ENCODE results near the gene KMT5C.

The KMT5C gene

DNA sequence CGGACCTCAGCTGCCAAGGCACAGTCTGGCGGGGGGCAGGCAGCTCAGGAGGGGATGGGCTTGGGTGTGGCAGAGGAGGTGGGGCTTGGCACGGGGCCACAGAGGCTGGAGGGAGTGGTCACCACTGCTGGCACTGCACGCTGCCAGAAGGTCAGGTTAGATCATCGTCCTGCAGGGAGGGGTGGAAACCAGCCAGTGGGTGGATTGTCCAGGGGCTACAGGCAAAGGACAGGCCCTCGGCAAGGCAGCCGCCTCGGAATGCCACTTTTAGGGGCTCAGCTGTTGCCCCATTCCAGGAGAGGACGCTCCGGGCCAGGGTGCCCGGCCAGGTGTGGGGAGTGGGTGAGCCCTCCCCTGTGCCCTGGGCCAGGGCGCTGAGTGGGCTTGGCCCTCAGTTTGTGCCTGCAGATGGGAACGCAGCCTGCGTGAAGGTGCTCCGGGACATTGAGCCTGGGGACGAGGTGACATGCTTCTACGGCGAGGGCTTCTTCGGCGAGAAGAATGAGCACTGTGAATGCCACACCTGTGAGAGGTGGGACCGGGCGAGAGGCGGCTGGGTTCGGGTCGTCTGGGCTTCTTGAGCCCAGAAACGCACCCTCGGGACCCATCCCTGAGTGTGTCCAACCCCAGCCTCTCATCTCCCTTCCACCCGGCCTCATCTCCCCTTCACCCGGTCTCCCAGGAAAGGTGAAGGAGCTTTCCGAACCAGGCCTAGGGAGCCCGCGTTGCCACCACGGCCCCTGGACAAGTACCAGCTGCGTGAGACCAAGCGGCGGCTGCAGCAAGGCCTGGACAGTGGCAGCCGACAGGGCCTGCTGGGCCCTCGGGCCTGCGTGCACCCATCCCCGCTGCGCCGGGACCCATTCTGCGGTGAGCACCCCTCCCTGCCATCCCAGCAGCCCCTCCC is 6.4 kb downstream of the KMT5C start:
- DNase-seq (ENCODE audit: extremely low spot score, insufficient read length, low read depth) (no peak), FAIRE-seq (no peak)

DNA sequence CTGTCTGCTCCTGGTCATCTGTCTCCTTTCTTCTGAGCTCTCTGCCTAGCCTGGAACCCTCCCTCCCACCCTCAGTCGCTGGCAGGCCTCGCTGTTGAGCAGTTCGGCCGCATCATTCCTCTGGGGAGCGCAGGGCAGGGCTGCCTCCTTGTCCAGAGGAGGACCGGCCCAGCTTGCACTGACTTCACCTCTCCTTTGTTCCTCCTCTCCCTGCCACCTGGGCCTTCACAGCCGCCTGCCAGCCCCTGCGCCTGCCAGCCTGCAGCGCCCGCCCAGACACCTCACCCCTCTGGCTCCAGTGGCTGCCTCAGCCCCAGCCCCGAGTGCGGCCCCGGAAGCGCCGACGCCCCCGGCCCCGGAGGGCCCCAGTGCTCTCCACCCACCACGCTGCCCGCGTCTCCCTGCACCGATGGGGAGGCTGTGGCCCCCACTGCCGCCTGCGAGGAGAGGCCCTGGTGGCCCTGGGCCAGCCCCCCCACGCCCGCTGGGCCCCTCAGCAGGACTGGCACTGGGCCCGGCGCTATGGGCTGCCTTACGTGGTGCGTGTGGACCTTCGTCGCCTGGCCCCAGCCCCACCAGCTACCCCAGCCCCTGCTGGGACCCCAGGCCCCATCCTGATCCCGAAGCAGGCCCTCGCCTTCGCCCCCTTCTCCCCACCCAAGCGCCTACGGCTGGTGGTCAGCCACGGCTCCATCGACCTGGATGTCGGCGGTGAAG is 7.2 kb downstream of the KMT5C start:
- DNase-seq (ENCODE audit: extremely low spot score, insufficient read length, low read depth) (no peak), FAIRE-seq (no peak)

GRCh38 chr19:55347442-55348009 is 7.8 kb downstream of the KMT5C start:
- DNase-seq (ENCODE audit: extremely low spot score, insufficient read length, low read depth): no peak
- FAIRE-seq: no peak

- FAIRE-seq: no peak
- DNase-seq (ENCODE audit: extremely low spot score, insufficient read length, low read depth): no peak
Observed at GRCh38 chr19:55348317-55349034, 8.8 kb downstream of the KMT5C start.

GRCh38 chr19:55350620-55351315 is 11.1 kb downstream of the KMT5C start:
- FAIRE-seq (no peak), DNase-seq (ENCODE audit: extremely low spot score, insufficient read length, low read depth) (no peak)

GRCh38 chr19:55352040-55352439 is 12.4 kb downstream of the KMT5C start:
- no peak for DNase-seq (ENCODE audit: extremely low spot score, insufficient read length, low read depth)
- FAIRE-seq: no peak

- FAIRE-seq: no peak
- no peak for DNase-seq (ENCODE audit: extremely low spot score, insufficient read length, low read depth)
Observed at GRCh38 chr19:55352549-55353145, 13.0 kb downstream of the KMT5C start.

GRCh38 chr19:55353356-55353802 is 13.7 kb downstream of the KMT5C start:
- FAIRE-seq (no peak), DNase-seq (ENCODE audit: extremely low spot score, insufficient read length, low read depth) (no peak)

GRCh38 chr19:55353803-55354697 is 14.4 kb downstream of the KMT5C start:
- FAIRE-seq (no peak), DNase-seq (ENCODE audit: extremely low spot score, insufficient read length, low read depth) (peak; percentile 68)

- DNase-seq (ENCODE audit: extremely low spot score, insufficient read length, low read depth): no peak
- FAIRE-seq: no peak
Observed at GRCh38 chr19:55354698-55355212, 15.1 kb downstream of the KMT5C start, which contains the start of gene COX6B2. TSS of gene COX6B2 (minus strand) at chr19:55354719. CDS start at chr19:55354521, 198 bp downstream.

- DNase-seq (ENCODE audit: extremely low spot score, insufficient read length, low read depth) (no peak), FAIRE-seq (no peak)
Observed at GRCh38 chr19:55355213-55355821, 15.6 kb downstream of the KMT5C start.

- DNase-seq (ENCODE audit: extremely low spot score, insufficient read length, low read depth): no peak
- no peak for FAIRE-seq
Observed at GRCh38 chr19:55358493-55358892, 18.8 kb downstream of the KMT5C start.

DNA sequence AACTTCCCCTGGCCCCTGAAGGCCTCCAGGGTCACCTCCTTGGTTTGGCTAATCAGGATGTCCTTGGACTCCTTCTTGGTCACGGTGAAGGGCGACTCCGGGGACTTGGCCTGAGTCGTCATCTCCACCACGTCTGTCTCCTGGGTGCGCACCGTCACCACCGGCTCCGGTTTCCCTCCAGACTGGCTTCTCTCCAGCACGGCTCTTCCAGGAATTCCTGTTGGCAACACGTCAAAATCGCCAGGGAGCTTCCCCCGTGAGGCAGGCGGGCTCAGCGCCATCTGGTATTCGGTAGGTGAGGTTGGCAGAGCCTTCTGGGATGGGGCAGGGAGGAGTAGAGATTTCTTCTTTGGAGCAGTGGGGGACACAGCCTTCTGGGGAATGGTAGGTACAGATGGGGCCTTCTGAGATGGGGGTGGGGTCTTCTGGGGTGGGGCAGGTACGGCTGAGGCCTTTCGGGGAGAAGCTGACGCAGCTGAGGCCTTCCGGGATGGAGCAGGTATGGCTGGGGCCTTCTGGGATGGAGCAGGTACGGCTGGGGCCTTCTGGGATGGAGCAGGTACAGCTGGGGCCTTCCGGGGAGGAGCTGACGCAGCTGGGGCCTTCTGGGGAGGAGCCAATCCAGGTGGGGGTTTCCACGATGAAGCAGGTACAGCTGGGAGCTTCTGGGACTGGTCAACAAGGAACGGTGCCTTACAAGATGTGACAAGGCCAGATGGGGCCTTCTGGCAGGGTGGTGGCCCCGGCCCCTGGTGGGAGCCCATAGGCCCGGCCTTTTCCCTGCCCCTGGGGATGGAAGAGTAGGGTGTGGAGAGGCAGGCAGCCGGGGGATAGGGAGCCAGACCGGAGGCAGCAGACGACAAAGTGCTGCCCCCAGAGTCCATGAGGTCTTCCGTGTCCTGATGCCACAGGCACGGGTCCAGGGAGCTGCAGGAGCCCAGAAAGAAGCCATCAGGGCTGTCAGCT is 19.6 kb downstream of the KMT5C start:
- DNase-seq (ENCODE audit: extremely low spot score, insufficient read length, low read depth) (no peak), FAIRE-seq (no peak)

- FAIRE-seq (no peak), DNase-seq (ENCODE audit: extremely low spot score, insufficient read length, low read depth) (no peak)
Observed at GRCh38 chr19:55360902-55361301, 21.2 kb downstream of the KMT5C start.

DNA sequence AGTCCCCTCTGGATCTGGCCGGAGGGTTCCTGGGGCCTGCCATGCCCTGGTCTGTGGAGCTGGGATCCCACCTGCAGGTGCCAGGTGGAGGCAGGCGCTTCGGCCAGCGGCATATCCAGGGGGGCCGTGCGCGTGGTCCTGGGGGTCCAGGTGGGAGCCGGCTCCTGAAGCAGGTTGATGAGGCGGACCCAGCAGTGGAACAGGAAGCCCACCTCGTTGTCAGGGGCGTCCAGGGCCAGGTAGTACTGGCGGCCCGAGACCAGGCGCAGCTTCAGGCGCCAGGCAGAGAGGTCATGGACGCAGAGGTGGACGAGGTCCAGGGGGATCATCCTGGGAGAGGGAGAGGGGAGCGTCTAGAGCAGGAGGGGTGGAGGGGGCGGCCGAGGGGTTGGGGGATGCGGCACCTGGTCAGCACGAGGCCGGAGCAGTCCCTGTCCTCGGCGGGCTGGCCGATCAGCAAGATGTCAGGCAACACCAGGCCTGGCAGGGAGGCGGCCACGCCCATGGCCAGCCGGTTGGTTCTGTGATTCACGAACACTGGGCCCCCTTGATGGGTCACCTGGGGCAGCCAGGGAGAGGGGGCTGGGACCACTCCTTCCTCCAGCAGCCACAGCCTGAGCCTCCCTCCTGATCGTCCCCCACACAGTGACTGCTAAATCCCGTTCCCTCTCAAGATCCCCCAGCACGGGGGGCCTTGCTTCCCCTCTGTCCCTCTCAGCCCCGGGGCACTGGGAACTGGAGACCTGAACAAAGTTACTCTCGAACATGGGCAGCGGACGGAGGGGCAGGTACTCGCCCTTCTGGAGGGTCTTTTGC is 22.7 kb downstream of the KMT5C start:
- FAIRE-seq: no peak
- DNase-seq (ENCODE audit: extremely low spot score, insufficient read length, low read depth): no peak
